GDM1 (cell line): ENCODE results near the gene SSBP3.

ENCODE experiments used
- DNase-seq: peaks from one replicate; lab custom pipeline; 2025; lab: John Stamatoyannopoulos, UW

SSBP3 gene

GRCh38 chr1:54266908-54267307, 139.3 kb downstream of the SSBP3 start:
- no peak for DNase-seq

GRCh38 chr1:54266195-54266594, 140.0 kb downstream of the SSBP3 start:
- DNase-seq: no peak

- no peak for DNase-seq
These were observed 140.5 kb downstream of the SSBP3 start for GRCh38 chr1:54265659-54266058.

- no peak for DNase-seq
These were observed 141.1 kb downstream of the SSBP3 start for GRCh38 chr1:54265126-54265525.

GRCh38 chr1:54263601-54264226, 142.5 kb downstream of the SSBP3 start:
- no peak for DNase-seq

- no peak for DNase-seq
These were observed 143.9 kb downstream of the SSBP3 start for GRCh38 chr1:54262244-54262643.

- DNase-seq: no peak
These were observed 145.4 kb downstream of the SSBP3 start for GRCh38 chr1:54260810-54261209.

- DNase-seq: no peak
These were observed 146.6 kb downstream of the SSBP3 start for GRCh38 chr1:54259546-54260140.

GRCh38 chr1:54257876-54258275, 148.3 kb downstream of the SSBP3 start:
- no peak for DNase-seq

- DNase-seq: no peak
These were observed 148.9 kb downstream of the SSBP3 start for GRCh38 chr1:54257346-54257620.

- no peak for DNase-seq
These were observed 149.5 kb downstream of the SSBP3 start for GRCh38 chr1:54256522-54257345.

GRCh38 chr1:54255026-54255702, 151.0 kb downstream of the SSBP3 start:
- no peak for DNase-seq

GRCh38 chr1:54254055-54254454, 152.1 kb downstream of the SSBP3 start:
- DNase-seq: no peak

- no peak for DNase-seq
These were observed 152.7 kb downstream of the SSBP3 start for GRCh38 chr1:54253480-54253879.

GRCh38 chr1:54252371-54252936, 153.7 kb downstream of the SSBP3 start:
- no peak for DNase-seq

GRCh38 chr1:54250670-54251069, 155.5 kb downstream of the SSBP3 start:
- DNase-seq: no peak

- DNase-seq: no peak
These were observed 156.3 kb downstream of the SSBP3 start for GRCh38 chr1:54249819-54250435.

GRCh38 chr1:54248966-54249365, 157.2 kb downstream of the SSBP3 start:
- no peak for DNase-seq

- DNase-seq: no peak
These were observed 158.2 kb downstream of the SSBP3 start for GRCh38 chr1:54247863-54248515.

- no peak for DNase-seq
These were observed 160.0 kb downstream of the SSBP3 start for GRCh38 chr1:54246116-54246721.

- DNase-seq: no peak
These were observed 160.7 kb downstream of the SSBP3 start for GRCh38 chr1:54245501-54245900.
